Thoracic aorta (tissue), 2 donors: Measurements from ENCODE around the gene OSBPL1A. TPM values are rescaled to one million over a fixed set of nuclear protein-coding genes. Genes with fewer than 3 reads are reported as not detected.

ENCODE experiments used
- ATAC-seq: fragments of 150-250 bp; one replicate; pipeline ENCODE4 v1.8.0; 2017; ENCODE audit warnings: low read depth; ENCODE audit not compliant: insufficient number of reproducible peaks, low FRiP score
- DNase-seq: peaks from one replicate; pipeline ENCODE4 v3.0.0-alpha.2; 2020; ENCODE audit warnings: low spot score
- H3K27ac ChIP-seq, 2 donors: fragments of 200-600 bp; sonication (generic); 1 replicate in 1 of 2; 2 replicates in 1 of 2; pipeline ENCODE4 v1.5.1; 2016; ENCODE audit warnings: mild to moderate bottlenecking in 2 of 2, moderate library complexity in 2 of 2
- H3K27me3 ChIP-seq: fragments of 200-600 bp; sonication (generic); replicated peaks from 2 replicates; pipeline ENCODE4 v1.6.0; 2016; ENCODE audit warnings: mild to moderate bottlenecking; ENCODE audit not compliant: insufficient read depth
- H3K36me3 ChIP-seq: fragments of 200-600 bp; sonication (generic); one replicate; pipeline ENCODE4 v1.5.1; 2016
- H3K4me1 ChIP-seq, 2 donors: fragments of 200-600 bp; sonication (generic); 1 replicate in 1 of 2; 2 replicates in 1 of 2; pipeline versions ENCODE4 v1.5.1 to v1.6.0; 2016; ENCODE audit warnings: low read depth in 2 of 2, mild to moderate bottlenecking in 1 of 2; ENCODE audit not compliant: control insufficient read depth in 1 of 2
- H3K4me3 ChIP-seq: fragments of 200-600 bp; sonication (generic); 2 replicates; pipeline ENCODE4 v1.5.1; 2016; ENCODE audit warnings: mild to moderate bottlenecking
- H3K9me3 ChIP-seq: fragments of 200-600 bp; sonication (generic); 2 replicates; pipeline ENCODE4 v1.5.1; 2016
- CTCF ChIP-seq: fragments of 200-600 bp; sonication (generic); IDR thresholded peaks from one replicate; pipeline ENCODE4 v1.5.1; 2019; ENCODE audit warnings: antibody characterized with exemption
- total RNA-seq, 2 donors: library from RNA; depleted of rRNA; stranded (reverse); fragments of >200 nt; gene quantifications; one replicate each; pipeline versions ENCODE4 v1.1.0 to v1.2.3, GENCODE V29; 2016

OSBPL1A gene
- total RNA-seq: 10 to 100 TPM; 35.1 to 53.7 TPM

GRCh38 chr18:24397694-24398368, at the start of gene OSBPL1A:
TSS of gene OSBPL1A (minus strand) at chr18:24397824. CDS start at chr18:24377533, 20,291 bp downstream.
- TF ChIP-seq CTCF: no peak
- peak within 1 kb of the TSS; percentile 74 to 76 for H3K27ac ChIP-seq

GRCh38 chr18:24446953-24447538, 49.4 kb upstream of the OSBPL1A start:
- no peak for TF ChIP-seq CTCF
- ATAC-seq (no peak), DNase-seq (no peak)
- H3K9me3 ChIP-seq: no peaks in the 10 kb centered on the region
- peaks cover 38% of the 10 kb centered on the region for H3K36me3 ChIP-seq
- H3K27me3 ChIP-seq: no peaks in the 10 kb centered on the region
- H3K4me3 ChIP-seq: no peak overlapping the region
- no peak overlapping the region for H3K27ac ChIP-seq
- no peaks in the 10 kb centered on the region for H3K4me1 ChIP-seq

More at GRCh38 chr18:24397694-24398368, at the start of gene OSBPL1A:
- ATAC-seq (peak; percentile 96), DNase-seq (peak; percentile 80)
- no peaks in the 10 kb centered on the region for H3K9me3 ChIP-seq
- no peaks in the 10 kb centered on the region for H3K36me3 ChIP-seq
- H3K4me3 ChIP-seq: peak within 1 kb of the TSS; percentile 85
- H3K27me3 ChIP-seq: no peaks in the 10 kb centered on the region
- H3K4me1 ChIP-seq: peaks cover 0 to 12% of the 10 kb centered on the region in 2 donors

- Histone ChIP-seq H3K4me3 (no peak overlapping the region), H3K27ac (no peak overlapping the region), H3K4me1 (no peaks in the 10 kb centered on the region), H3K27me3 (no peaks in the 10 kb centered on the region), H3K9me3 (no peaks in the 10 kb centered on the region), H3K36me3 (peaks cover 36% of the 10 kb centered on the region)
- DNase-seq: no peak
- ATAC-seq: no peak
- TF ChIP-seq CTCF: no peak
Observed at GRCh38 chr18:24446453-24446852, 48.8 kb upstream of the OSBPL1A start.

- no peaks in the 10 kb centered on the region for H3K9me3 ChIP-seq
- no peak overlapping the region for H3K4me3 ChIP-seq
- ATAC-seq (no peak), DNase-seq (no peak)
- no peaks in the 10 kb centered on the region for H3K4me1 ChIP-seq
- no peak overlapping the region for H3K27ac ChIP-seq
- H3K36me3 ChIP-seq: peaks cover 22% of the 10 kb centered on the region
- no peaks in the 10 kb centered on the region for H3K27me3 ChIP-seq
- TF ChIP-seq CTCF: no peak
Observed at GRCh38 chr18:24443870-24444269, 46.2 kb upstream of the OSBPL1A start.

- Histone ChIP-seq H3K4me1 (no peaks in the 10 kb centered on the region), H3K9me3 (no peaks in the 10 kb centered on the region), H3K27me3 (no peaks in the 10 kb centered on the region), H3K27ac (no peak overlapping the region), H3K36me3 (peaks cover 11% of the 10 kb centered on the region), H3K4me3 (no peak overlapping the region)
- DNase-seq: no peak
- no peak for ATAC-seq
- TF ChIP-seq CTCF: no peak
Observed at GRCh38 chr18:24436939-24437338, 39.3 kb upstream of the OSBPL1A start.
